A549 treated with Mapracorat at 1 μM for 4 hours (cell line): ENCODE data around the gene RBM20. TPM values are rescaled to one million over a fixed set of nuclear protein-coding genes. Genes with fewer than 3 reads are reported as not detected.

ENCODE experiments used
- total RNA-seq: library from RNA; stranded (reverse); fragments of 200-300 nt; extraction: Qiagen RNA extraction; gene quantifications from 5 replicates; pipeline ENCODE4 v1.2.3, GENCODE V29; 2022

Gene RBM20
- 2.3 to 3.2 TPM (median 3.0 TPM) in 5 replicates for total RNA-seq

GRCh38 chr10:110643653-110644597 lies at the start of gene RBM20:
Gene RBM20, plus strand, starts transcription at chr10:110644336. Its CDS starts 119 bp downstream, at chr10:110644455.

GRCh38 chr10:110871298-110872084 lies 227.4 kb downstream of the RBM20 start, which contains the start of gene PDCD4:
Gene PDCD4, plus strand, starts transcription at chr10:110871928. Its CDS starts 4,100 bp downstream, at chr10:110876028.

Other genes starting within 250 kb of the RBM20 start
- 107 to 157 TPM (median 136 TPM) in 5 replicates for gene DUSP5, start 146.4 kb upstream of the RBM20 start, total RNA-seq
- 39.6 to 61.1 TPM (median 43.6 TPM) in 5 replicates for gene SMC3, start 76.6 kb upstream of the RBM20 start, total RNA-seq
- 22.0 to 33.1 TPM (median 28.0 TPM) in 5 replicates for gene PDCD4, start 227.6 kb downstream of the RBM20 start, total RNA-seq